CD4-positive, alpha-beta T cell treated with Interleukin-17A for 1 hour (primary cell): Measurements from ENCODE around the gene KCNN4.
A peak's percentile ranks its signal among the peaks of the same experiment; 100 is the strongest.
"Not testable (repeated sequence)": the region's sequence is repeated elsewhere in the genome, so short reads cannot be mapped to it uniquely, and the experiment has no call there.

Experiments
- DNase-seq: peaks from one replicate; pipeline ENCODE4 v3.0.0-alpha.2; 2020

Gene KCNN4

DNA sequence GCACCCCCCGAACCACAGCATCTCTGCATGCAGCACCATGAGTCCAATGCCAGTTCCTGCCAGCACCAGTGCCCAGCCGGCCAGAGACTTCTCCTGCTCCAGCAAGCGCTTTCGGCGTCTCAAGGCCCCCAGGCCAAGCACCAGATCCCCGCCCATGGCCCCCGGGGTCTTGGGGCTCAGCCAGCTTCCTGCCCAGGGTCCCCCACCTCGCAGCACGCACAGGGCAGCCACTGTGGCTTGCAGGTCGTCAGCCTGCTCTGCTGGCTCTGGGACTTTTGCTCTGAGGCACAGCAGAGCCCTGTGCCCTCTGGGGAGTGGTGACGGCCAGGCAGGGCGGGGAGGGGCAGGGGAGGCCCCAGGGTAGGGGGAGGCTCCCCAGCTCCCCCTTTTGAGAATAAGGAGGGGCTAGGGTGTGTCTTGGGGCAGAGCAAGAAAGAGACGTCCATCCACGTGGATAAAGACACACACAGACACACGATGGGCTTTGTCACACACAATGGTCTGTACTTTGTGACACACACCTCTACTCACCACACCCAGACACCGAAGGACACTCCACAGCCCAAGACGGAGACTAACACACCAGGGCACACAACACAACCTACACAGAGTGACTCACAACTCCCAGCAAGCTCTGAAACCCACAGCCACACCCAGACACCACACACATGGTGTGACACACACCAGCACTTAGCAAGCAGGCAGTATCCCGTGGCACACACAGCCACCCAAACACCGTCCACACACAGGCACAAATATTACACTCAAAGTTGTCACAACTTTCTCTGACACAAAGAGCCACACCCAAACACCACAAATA is at the start of gene KCNN4:
TSS of gene KCNN4 (minus strand) at position 268 of the 820 bp plus-strand sequence. CDS start at position 156, 112 bp downstream.
- DNase-seq = peak; percentile 72

DNA sequence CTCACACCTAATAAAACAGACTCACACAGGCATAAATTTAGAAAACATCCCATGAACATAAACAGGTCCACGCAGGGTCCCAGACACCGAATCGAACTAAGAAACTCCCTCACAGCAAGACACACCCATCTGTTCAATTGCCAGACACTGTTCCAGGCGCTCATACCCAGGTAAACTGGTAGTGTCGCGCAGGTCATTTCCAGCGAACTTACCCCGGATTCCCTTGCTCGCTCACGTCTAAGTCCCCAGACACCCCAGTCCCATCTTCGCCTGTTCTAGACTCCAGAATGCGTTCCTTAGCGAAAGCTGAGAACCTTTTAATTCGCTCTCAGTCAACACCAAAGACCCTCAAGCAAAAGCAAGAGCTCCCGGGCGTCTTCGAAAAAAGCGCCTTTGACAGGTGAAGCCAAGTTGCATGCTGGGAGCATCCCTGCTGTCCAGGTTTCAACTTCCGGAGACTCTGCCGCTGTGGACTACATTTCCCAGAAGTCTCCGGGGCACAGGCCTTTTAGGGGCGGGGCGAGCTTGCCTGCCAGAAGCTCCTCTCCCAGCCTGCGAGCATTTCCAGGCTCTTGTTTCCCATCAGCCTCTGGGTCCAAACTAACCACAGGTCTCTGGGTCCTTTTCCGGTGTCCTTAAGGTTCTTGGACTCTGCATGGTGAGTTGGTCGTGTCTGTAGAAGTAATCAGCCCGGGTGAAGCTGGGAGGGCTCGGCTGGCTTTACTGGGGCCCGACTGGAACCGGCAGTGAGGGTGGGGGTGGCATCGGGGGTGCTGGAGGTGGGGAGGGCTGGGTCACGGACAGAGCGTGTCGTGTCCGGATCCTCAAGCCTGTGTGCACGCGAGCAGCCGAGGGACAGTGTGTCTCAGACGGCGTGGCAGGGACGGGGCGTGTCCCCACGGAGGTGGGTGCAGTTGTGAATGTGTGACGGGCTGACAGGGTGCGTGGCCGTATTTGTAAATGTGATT is 46.3 kb upstream of the KCNN4 start, which contains the start of gene ZNF283:
TSS of gene ZNF283 (plus strand) at position 535 of the 968 bp plus-strand sequence. CDS start 6,184 bp downstream, outside the sequence.
- peak; percentile 90 for DNase-seq

DNA sequence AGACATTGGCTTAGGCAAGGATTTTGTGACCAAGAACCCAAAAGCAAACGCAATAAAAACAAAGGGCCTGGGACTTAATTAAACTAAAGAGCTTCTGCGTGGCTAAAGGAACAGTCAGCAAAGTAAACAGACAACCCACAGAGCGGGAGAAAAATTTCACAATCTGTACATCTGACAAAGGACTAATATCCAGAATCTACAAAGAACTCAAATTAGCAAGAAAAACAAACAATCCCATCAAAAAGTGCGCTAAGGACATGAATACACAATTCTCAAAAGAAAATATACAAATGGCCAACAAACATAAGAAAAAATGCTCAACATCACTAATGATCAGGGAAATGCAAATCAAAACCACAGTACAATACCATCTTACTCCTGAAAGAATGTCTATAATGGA is 43.8 kb upstream of the KCNN4 start:
- not testable (repeated sequence) for DNase-seq

DNA sequence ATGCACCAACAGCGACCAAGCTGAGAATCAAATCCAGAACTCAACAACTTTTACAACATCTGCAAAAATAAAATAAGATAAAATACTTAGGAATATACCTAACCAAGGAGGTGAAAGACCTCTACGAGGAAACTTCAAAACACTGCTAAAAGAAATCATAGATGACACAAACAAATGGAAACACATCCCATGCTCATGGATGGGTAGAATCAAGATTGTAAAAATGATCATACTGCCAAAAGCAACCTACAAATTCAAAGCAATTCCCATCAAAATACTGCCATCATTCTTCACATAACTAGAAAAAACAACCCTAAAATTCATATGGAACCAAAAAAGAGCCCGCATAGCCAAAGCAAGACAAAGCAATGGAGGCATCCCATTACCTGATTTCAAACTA is 43.1 kb upstream of the KCNN4 start:
- DNase-seq = not testable (repeated sequence)

DNA sequence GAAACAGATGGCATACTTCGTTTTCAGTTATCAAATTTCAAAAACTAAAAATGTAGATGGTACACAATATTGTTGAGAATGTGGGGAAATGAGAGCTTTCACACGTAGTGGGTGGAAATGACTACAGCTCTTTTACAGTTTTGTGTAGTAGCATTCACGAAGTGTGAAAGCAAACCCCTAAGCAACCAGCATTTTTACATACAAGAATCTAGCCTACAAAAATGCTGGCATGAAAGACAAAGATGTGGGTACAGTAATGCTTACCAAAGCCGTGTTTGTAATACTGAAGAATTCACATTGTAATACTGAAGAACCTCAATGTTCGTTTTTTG is 40.1 kb upstream of the KCNN4 start:
- no peak for DNase-seq

DNA sequence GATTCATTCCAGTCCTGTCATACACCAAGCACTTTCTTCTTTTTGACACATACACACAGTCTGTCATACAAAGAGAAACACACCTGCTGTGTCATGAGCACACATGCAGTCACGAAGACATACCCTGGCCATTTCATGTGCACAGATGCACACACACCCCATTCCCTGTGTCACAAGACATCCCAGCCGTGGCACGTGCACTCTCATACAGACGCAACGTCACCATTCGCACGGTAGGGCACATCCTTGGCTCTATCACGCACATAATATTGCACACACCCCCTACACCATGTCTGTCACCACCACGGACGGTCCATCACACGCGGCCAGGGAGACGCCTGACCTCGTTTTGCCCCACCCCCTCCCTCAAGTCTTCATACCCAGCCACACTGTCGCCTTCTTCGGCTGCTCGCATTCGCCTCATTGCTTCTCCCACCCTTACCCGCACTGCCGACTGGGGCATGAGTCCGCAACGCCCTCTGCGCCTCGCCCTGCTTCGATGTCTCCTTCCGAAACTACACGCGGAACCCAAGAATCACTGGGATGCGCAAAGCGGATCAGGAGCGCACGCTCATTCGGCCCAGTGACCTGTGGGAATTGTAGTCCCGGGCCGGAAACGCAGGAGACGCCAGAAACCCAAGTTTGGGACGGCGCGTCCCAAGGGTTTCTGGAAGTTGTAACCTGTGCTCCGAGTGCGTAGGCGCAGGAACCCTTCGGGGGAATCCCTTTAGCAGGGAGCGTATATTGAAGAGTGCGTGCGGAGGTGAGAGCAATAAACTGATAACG is 39.5 kb upstream of the KCNN4 start:
- DNase-seq = peak; percentile 26

DNA sequence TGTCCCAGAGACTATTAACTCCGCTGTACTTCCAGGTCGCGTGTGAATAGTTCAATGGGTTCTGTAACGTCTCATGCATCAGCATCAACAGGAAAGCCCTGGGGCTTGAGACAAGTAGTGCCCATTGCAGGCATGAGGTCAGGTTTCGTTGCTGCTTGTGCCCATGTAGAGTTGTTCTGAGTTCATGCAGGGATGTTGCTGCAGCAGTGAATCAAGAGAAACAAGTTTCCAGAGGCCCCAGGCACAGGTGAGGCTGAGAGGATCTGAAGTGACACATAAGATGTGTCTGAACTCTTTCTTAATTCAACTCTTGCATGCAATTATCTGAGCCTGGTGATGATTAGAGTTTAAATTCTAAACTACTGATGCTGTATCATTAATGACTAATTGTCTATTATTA is 37.7 kb upstream of the KCNN4 start:
- DNase-seq = no peak

DNA sequence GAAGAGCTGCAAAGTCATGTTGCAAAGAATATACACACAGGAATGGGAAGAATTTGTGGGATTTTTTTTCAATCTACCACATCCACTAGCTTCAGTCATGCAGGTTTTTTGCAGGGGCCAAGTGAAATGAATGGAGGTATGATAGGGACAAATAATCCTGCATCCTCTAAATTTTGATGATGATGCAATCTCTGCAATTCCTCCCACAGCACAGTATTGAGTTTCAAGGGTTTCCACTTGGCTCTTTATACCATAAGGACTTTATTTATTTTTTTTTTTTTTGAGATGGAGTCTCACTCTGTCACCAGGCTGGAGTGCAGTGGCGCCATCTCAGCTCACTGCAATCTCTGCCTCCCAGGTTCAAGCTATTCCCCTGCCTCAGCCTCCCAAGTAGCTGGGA is 36.7 kb upstream of the KCNN4 start:
- not testable (repeated sequence) for DNase-seq

DNA sequence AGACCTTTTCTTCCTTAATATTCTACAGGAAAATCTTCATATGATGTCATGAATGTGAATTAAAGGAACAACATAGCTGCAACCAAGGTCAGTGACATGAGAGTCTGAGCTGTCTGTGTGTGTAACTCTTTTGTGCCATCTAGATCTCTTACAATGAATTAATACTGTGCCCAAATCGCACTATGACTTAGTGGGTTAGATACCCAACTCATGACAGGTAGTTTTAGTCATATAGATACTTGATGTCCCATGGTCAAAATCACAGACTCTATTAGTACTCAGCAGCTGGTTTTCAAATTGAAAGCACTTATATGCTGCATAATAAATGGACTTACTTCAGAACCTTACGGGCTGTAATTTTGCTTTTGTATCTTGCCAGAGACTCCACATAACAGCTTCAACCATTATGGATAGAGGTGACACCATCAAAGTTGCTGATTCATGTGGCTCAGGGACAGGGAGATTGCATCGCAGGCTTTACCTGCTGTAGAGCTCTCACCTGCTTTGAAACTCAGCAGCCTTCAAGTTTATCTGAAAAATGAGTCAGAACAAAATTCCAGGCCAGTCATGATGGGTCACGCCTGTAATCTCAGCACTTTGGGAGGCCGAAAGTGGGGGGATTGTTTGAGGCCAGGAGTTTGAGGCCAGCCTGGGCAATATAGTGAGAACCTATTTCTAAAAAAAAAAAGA is 34.0 kb upstream of the KCNN4 start:
- DNase-seq = no peak

DNA sequence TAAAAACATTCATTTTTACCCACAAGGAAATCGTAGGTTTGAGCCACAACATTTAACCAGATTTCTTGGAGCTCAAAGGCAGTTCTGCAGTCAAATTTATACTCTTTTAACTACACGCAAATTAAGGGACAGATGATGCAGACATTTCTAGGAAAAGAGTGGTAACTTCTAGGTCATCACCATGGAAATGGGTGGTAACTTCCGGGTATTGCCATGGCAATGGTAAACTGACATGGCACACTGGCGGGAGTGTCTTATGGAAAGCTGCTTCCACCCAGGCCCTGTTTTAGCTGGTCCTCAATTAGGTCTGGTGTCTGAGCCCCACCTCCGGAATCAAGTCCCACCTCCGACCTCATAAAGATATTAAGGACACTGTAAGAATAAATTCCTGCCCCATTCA is 31.9 kb upstream of the KCNN4 start:
- DNase-seq = peak; percentile 30

DNA sequence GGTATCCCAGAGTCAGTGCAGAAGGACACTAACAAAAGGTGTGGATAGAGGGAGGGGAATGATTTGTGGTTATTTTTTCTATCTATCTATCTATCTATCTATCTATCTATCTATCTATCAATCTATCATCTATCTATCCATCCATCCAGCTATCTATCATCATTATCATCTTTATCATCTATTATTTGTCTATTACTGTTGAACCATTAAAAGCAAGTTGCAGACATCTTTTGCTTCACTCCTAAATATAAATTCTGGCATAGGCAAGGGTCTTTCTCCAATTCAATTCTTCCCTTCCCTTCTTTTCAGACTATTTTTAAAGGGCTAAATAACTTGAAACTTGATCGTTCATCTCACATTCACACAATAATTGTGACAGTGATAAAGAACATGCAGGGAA is 31.5 kb upstream of the KCNN4 start:
- no peak for DNase-seq

DNA sequence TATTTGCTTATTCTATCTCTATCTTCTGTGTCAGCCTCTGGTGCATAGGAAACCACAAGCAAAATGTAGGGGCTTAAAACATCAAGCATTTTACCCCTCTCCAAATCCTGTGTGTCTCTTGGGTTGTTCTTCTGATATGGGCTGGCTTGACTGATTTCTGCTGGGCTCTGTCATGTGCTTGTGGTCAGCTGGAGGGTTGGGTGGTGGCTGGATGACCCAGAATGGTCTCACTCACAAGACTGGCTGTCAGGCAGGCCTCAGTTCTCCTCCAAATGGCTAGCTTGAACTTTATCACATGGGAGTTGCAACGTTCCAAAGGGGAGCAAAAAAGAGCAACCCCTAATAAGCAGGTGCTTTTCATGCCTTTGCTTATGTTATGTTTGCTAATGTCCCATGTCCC is 31.1 kb upstream of the KCNN4 start:
- DNase-seq = no peak

DNA sequence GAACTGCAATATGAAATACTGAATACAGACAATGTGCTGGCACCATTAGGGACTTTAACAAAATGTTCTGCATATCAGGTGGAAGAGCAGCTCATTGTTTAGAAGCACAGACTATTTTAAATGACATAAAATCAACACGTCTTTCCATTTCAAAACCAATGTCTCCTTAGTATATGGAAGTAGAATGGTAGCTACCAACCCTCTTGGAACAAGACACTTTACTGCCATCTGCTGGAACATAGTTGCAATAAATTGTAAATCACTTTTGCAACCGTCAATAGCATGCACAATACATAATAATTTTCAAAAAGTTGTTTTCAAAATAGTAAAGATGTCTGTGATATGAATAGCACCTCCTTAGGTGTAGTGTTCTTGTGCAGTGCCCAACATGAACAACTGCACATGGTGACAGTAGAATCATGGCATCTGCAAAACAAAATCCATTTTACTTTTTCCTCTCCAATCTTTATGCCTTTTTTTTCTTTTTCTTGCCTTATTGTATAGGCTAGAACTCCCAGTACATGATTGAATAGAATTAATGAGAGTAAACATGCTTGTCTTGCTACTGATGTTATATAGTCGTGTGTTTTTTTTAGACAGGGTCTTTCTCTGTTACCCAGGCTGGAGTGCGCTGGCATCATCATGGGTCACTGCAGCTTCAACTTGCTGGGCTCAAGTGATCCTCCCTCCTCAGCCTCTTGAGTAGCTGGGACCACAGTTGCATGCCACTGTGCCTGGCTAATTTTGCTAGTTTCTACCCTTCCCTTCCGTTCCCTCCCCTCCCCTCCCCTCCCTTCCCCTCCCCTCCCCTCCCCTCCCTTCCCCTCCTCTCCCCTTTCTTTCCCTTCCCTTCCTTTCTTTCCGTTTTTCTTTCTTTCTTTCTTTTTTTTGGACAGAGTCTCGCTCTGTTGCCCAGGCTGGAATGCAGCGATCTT is 29.3 kb upstream of the KCNN4 start:
- DNase-seq = peak; percentile 69

DNA sequence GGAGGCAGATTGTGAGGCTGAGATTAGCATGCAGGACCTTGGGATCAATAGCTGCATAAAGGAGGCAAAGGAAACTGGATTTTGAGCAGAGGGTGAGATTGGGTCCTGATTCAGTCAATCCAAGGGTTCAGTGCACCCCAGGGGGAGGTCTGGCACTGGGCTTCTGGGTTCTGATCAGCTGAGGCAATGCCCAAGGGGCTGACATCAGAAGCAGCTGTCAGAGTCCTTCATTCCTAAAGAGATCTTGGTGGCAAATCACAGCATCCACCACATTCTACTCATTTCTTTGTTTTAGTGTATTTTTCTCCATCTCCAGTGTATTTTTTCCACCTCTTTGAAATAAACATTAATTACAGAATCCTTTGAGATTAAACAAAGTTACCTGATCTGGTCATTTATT is 26.9 kb upstream of the KCNN4 start:
- no peak for DNase-seq

DNA sequence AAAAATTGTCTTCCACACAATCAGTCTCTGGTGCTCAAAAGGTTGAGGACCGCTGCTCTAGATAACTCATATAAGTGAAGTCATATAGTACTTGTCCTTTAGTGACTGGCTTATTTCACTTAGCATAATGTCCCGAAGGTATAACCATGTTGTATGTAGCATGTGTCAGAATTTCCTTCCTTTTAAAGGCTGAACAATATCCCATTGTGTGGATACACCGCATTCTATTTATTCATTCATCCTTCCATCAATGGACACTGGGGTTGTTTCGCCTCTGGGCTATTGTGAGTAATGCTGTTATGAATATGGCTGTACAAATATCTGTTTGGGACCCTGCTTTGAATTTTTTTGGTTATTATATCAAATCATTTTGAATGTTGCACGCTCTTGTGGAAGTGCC is 26.1 kb upstream of the KCNN4 start:
- no peak for DNase-seq

DNA sequence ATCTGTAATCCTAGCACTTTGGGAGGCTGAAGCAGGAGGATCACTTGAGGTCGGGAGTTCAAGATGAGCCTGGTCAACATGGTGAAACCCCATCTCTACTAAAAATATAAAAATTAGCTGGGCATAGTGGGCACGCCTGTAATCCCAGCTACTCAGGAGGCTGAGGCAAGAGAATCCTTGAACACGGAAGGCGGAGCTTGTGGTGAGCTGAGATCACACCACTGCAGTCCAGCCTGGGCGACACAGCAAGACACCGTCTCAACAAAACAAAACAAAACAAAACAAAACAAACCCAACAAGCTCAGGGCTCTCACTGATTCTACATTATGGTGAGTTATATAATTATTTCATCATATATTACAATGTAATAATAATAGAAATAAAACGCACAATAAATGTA is 25.6 kb upstream of the KCNN4 start:
- DNase-seq = not testable (repeated sequence)

DNA sequence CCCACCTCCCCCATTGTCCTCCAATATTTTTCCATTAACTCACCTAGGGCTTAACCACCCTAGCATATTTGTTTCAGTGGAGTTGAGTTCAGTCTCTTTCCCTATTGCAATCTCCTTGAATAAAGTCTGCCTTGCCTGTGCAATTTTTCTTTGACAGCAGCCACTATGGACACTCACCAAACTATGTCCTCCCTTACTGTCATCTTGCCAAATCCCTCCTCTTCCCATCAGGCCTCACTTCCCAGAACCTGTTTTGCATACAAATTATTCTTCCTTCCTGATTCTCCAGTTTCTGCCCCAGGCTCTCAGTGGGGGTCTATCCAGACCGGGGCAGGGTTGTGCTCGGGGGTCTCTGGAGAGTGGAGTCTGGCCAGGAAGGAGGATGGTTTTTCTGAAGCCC is 23.7 kb upstream of the KCNN4 start:
- no peak for DNase-seq

DNA sequence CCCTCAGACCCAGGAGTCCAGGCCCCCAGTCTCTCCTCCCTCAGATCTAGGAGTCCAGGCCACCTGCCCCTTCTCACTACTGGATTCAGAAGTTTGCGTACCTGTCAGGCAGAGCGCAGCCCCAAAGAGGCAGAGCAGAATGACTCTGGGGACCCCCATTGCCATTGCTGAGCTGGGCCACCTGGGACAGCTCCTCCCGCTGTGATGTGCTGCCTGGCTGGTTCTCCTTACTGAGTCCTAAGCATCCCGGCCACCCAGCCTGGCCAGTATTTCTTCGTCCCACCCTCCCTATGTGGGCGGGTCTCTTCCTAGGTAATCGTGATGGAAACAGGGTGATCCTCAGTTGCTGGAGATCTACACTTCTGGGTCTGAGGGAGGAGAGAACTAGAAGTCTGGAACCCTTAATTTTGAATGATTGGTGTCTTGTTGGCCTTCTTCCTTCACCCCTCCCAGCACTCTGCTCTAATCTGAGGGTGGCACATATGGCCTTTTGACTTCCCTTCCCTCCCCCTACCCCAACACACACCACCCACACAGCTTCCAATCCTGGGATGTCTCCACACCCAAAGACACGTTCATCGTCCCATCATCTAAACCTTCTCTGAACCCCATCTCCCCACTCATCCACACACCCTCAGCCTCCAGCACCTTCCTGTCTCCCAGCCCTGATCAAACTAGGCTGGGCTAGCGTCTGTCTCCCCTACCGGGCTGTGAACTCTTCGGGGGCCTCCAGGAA is 21.6 kb upstream of the KCNN4 start, which contains the start of gene LYPD5:
TSS of gene LYPD5 (minus strand) at position 232 of the 736 bp plus-strand sequence. CDS start at position 165, 67 bp downstream.
- no peak for DNase-seq

DNA sequence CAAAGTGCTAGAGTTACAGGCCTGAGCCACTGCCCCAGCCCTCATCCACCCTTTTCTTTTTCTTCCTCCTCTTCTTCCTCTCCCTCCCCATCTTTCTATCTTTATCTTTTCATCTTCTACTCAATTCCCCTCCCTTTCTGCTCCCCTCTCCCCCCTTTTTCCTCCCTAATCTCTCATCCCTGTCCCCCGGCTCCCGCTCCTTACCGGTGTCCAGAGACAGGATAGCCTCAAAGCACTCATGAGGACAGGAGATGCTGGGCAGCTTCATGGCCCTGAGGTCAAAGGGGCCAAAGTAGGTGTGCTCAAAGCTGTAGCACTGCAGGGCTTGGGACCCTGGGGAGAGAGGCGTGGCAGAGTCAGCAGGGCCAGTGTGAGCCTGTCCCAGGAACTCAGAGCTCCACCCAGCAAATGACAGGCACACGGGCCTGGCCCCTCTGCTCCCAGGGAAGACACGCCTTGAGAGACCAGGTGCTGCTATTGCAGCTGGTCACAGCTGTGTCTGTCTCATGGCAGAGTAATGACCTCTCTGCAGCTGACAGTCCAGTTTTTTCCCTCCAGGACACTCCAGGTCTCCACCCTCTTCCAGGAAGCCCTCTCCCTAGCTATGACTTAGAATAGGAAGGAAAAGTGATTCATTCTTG is 18.8 kb upstream of the KCNN4 start:
- DNase-seq = no peak
